ENCODE data around the gene DDX52. TPM values are rescaled to one million over a fixed set of nuclear protein-coding genes. Genes with fewer than 3 reads are reported as not detected.

The DDX52 gene
- total and polyA plus RNA-seq, 12 donors = 7.8 to 18.0 (median 14.4) TPM

- Histone ChIP-seq H3K27me3 (peaks cover 0 to 25% (median 8%) of the 10 kb centered on the region in 7 donors), H3K9me3 (peaks cover 0 to 6% (median 0%) of the 10 kb centered on the region in 11 donors), H3K36me3 (no peaks in the 10 kb centered on the region), H3K4me3 (no peak overlapping the region), H3K4me1 (no peaks in the 10 kb centered on the region), H3K27ac (no peak overlapping the region)
- no peak for TF ChIP-seq CTCF (IDR thresholded peaks at IDR 0.05)
- ATAC-seq = no peak
- intact Hi-C loops (cut with DNase I) = loop anchor here in 2 of 10 donors (10.0 kb wide), 1 partner anchor 108 kb away; no protein-coding TSS in a partner anchor
- DNase-seq = no peak
- WGBS, 2 donors = 53 to 70% methylated on average over 7 of the region's 7 CpGs
Measured at GRCh38 chr17:37676115-37676925, 33.1 kb upstream of the DDX52 start.

GRCh38 chr17:37674511-37674910, 31.3 kb upstream of the DDX52 start:
- no peak for DNase-seq
- H3K27me3 ChIP-seq = peaks cover 0 to 25% (median 8%) of the 10 kb centered on the region in 7 donors
- no peaks in the 10 kb centered on the region for H3K4me1 ChIP-seq
- no peak for ATAC-seq
- peaks cover 0 to 6% (median 0%) of the 10 kb centered on the region in 11 donors for H3K9me3 ChIP-seq
- no peak overlapping the region for H3K27ac ChIP-seq
- TF ChIP-seq CTCF (IDR thresholded peaks at IDR 0.05) = no peak
- H3K36me3 ChIP-seq = no peaks in the 10 kb centered on the region
- H3K4me3 ChIP-seq = no peak overlapping the region
- intact Hi-C loops (cut with DNase I) = loop anchor here in 2 of 10 donors (10.0 kb wide), 1 partner anchor 110 kb away; no protein-coding TSS in a partner anchor
- 58 to 69% methylated on average over 1 of the region's 1 CpG for WGBS, 2 donors

- no peak for ATAC-seq
- intact Hi-C loops (cut with DNase I) = loop anchor here in 2 of 10 donors (10.0 kb wide), 1 partner anchor 111 kb away; no protein-coding TSS in a partner anchor
- 96% methylated on average over 2 of the region's 2 CpGs for WGBS, 2 donors
Measured at GRCh38 chr17:37673386-37673785, 30.1 kb upstream of the DDX52 start.

More at GRCh38 chr17:37673386-37673785, 30.1 kb upstream of the DDX52 start:
- no peak overlapping the region for H3K27ac ChIP-seq
- H3K4me1 ChIP-seq = no peaks in the 10 kb centered on the region
- no peak for TF ChIP-seq CTCF (IDR thresholded peaks at IDR 0.05)
- H3K9me3 ChIP-seq = peaks cover 0 to under 1% (median 0%) of the 10 kb centered on the region in 11 donors
- no peak for DNase-seq
- peaks cover 0 to 18% (median 8%) of the 10 kb centered on the region in 7 donors for H3K27me3 ChIP-seq
- H3K36me3 ChIP-seq = no peaks in the 10 kb centered on the region
- no peak overlapping the region for H3K4me3 ChIP-seq

All from heart right ventricle (tissue), 16 donors.